GM21825 (cell line): Measurements from ENCODE around the gene MGAT3.

ENCODE experiments used
- ATAC-seq: cut with Tn5 transposase; IDR thresholded peaks from one replicate; pipeline ENCODE4 v1.9.1; 2021; ENCODE audit warnings: mild to moderate bottlenecking, moderate library complexity; ENCODE audit not compliant: unreplicated experiment

MGAT3 gene

GRCh38 chr22:39449708-39450107 lies 7.1 kb upstream of the MGAT3 start:
- ATAC-seq, result no peak

GRCh38 chr22:39450258-39450955 lies 6.4 kb upstream of the MGAT3 start:
- no peak for ATAC-seq

DNA sequence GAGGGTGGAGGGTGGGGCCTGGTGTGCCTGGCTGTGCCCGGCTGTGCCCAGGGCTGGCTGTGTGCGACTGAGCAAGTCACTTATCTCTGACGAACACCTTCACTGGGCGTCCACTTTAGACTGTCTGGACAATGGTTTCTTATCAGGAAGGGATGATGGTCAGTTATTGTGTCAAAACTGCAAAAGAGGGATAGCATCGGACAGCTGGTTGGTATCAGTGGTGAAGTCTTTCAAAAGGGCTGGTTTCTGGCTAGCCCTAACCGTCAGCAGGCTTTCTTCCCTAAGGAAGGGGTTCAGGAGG lies 4.1 kb upstream of the MGAT3 start:
- no peak for ATAC-seq

- no peak for ATAC-seq
Observed at GRCh38 chr22:39453765-39454378, 2.9 kb upstream of the MGAT3 start.

GRCh38 chr22:39454385-39454871 lies 2.4 kb upstream of the MGAT3 start:
- ATAC-seq, result no peak

- ATAC-seq, result no peak
Observed at GRCh38 chr22:39457198-39457555, 365 bp downstream of the MGAT3 start.

GRCh38 chr22:39457556-39458443 lies 988 bp downstream of the MGAT3 start:
- ATAC-seq, result no peak

DNA sequence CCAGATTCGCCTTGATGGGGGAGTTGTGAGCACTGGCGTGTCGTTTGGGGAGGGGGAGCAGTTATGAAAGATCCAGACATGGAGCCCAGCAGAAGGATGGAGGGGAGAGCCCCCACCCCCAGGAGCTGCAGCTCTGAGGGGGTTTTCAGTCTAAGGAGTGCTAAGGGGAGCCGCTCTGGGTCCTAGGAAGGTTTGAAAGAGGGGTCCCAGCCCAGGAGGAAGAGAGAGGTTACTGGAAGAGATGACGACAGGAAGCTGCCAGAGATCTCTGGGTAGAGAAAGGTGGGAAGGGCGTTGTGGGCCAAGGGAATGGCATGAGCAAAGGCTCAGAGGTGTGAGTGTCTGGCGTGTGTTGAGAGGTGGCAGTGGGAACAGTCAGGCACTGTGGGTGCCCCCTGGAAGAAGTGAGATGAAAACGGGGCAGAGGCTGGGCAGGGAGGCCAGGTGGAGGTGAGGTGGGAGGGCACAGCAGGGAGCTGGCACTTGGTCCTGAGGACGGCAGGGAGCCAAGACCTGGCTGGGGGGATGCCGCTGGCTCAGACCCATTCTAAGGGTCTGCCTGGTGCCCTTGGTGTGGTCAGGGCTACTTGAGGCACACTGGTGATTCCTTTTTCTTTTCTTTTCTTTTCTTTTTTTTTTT lies 1.8 kb downstream of the MGAT3 start:
- ATAC-seq, result no peak

DNA sequence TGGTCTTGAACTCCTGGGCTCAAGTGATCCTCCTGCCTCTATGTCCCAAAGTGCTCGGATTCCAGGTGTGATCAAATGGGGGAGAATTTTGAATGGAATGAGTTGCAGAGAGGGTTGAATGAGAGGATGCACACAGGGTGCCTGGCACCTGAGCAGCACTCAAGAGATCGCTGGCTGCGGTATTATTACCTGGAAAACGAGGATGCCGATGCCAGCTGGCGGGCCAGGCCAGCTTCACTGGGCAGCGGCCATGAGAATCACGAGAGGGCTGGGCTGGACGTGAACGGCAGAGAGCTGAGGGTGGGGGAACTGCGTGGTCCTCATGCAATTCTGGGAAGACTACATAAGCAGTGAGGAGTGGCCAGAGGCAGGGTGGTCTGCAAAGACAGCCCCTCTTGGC lies 2.9 kb downstream of the MGAT3 start:
- no peak for ATAC-seq

DNA sequence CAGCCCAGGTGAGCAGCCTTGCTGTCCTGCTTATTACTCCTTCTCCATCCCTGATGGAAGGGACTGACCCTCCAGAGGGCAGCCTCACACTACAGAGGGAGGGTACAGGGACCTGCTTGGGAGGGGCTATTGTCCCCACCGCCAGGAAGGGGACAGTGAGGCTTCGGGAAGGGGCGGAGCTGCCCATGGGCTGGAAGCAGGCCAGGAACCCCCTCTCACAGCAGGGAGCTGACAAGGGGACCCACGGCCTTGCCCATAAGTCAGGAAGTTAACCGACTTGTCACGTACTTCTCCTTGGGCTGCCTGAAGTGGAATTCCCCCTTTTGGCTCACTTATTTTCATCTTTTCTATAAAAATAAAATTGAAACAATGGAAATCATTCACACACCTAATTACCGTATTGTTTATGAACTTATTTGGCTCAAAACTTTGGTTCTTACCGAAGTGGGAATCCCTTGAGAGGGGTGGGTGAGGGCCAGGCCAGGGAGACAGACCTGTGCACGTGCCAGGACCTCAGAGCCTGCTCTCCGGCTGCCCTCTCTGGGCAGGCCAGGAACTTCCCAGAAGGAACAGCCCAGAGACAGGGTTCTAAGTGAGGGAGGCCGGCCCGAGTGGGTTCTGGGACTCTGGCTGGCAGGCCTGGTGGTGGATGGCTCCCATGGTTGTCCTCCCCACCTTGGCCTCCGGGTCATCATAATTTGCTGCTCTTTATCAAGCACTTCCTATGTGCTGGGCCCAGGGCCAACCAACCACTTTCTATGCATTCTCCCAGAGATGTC lies 5.8 kb downstream of the MGAT3 start:
- no peak for ATAC-seq

GRCh38 chr22:39463277-39463676 lies 6.5 kb downstream of the MGAT3 start:
- ATAC-seq, result no peak

GRCh38 chr22:39463931-39464390 lies 7.1 kb downstream of the MGAT3 start:
- ATAC-seq, result no peak

- no peak for ATAC-seq
Observed at GRCh38 chr22:39466228-39467006, 9.6 kb downstream of the MGAT3 start.

- ATAC-seq, result no peak
Observed at GRCh38 chr22:39467390-39467895, 10.6 kb downstream of the MGAT3 start.

DNA sequence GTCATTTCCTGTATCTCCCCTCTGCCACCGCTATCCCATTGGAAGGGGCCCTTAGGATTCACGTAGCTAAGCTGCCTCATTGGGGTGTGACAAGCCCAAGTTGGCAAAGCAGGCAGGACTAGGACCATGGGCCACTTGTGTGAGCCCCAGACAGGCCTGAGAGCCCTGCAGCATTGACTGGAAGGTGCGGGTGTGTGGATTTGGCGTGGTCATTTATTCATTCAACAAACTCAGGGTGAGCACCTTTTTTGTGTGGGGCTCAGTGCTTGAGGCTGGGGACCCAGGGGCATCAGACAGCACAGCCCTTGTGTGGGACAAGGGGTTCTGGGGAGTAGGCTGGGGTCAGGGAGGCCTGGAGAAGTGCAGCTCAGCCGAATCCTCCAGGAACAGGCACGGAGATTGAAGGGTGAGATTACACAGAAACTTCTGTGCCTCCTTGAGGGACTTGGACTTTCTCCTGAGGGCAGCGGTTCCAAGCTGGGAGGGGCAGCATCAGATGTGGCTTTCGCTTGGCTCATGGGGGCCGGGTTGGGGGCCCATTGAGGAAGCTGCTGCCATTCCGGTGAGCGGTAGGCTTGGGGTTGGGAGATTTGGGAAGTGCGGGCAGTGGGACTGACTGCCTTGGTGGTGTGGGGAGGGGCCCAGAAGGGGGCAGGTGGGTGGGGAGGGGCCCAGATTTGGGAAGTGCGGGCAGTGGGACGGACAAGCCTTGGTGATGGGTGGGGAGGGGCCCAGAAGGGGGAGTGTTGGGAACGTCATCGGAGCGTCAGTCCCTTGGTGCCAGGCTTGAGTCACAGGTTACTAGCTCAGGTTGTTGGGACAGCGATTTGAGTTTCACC lies 11.9 kb downstream of the MGAT3 start:
- no peak for ATAC-seq

DNA sequence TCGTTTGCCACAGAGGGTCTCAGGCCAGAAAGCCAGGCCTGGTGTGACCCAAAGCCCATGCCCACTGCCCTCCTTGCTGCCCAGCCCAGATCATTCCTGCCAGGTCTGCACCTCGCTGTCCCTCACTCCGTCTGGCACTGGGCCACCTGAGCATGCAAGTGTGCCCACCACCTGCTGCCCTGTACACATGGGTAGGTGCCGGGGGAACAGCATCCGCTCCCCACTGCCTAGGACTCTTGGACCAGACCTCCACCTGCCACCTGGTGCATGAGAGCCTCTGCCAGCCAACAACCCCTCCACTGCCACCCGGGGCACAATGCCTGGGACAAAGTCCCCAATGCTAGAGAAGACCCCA lies 12.5 kb downstream of the MGAT3 start:
- ATAC-seq, result no peak

GRCh38 chr22:39469681-39470450 lies 13.1 kb downstream of the MGAT3 start:
- no peak for ATAC-seq
